ENCODE results near the gene C2orf92.

C2orf92 gene

DNA sequence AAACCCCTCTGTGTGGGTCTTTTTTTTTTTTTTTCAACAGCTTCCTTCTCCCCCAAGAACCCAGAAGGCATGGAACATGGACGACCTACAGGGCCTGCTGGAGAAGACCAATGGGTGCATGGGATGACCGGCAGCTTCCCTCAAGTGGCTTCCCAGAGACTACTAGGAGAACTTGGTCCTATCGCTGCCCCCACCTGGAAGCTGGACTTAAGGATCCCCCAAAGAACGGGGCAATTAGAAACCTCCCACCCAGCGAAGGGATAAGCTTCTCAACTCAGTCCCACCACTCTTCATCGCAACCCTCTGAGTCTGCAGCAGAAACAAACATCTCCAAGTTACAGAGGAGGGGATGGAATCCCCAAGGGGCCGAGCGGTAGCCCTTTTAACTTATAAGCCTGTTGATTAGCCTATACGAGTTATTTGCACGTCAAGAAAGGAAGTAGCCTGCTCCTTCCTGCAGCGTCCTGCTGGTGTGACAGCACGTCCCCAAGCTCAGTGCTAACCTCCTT, 7.1 kb upstream of the C2orf92 start:
- Mint-ChIP-seq H3K4me1 (peaks cover 28% of the 10 kb centered on the region), H3K4me3 (peak overlapping the region; percentile 91 to 96 (median 96)), H3K27ac (peak overlapping the region; percentile 69 to 98 (median 95)), H3K9me3 (no peaks in the 10 kb centered on the region), H3K27me3 (ENCODE audit: low read depth) (no peaks in the 10 kb centered on the region), H3K36me3 (ENCODE audit: low read depth) (peaks cover 16% of the 10 kb centered on the region)
- TF ChIP-seq, protein P1, sequence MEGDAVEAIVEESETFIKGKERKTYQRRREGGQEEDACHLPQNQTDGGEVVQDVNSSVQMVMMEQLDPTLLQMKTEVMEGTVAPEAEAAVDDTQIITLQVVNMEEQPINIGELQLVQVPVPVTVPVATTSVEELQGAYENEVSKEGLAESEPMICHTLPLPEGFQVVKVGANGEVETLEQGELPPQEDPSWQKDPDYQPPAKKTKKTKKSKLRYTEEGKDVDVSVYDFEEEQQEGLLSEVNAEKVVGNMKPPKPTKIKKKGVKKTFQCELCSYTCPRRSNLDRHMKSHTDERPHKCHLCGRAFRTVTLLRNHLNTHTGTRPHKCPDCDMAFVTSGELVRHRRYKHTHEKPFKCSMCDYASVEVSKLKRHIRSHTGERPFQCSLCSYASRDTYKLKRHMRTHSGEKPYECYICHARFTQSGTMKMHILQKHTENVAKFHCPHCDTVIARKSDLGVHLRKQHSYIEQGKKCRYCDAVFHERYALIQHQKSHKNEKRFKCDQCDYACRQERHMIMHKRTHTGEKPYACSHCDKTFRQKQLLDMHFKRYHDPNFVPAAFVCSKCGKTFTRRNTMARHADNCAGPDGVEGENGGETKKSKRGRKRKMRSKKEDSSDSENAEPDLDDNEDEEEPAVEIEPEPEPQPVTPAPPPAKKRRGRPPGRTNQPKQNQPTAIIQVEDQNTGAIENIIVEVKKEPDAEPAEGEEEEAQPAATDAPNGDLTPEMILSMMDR (IDR thresholded peaks at IDR 0.05; ENCODE audit: unreplicated experiment in 3 of 3): no peak

- H3K4me3 Mint-ChIP-seq: peak overlapping the region; percentile 91 to 96 (median 96)
Measured at GRCh38 chr2:97662895-97663625, 6.5 kb upstream of the C2orf92 start.

DNA sequence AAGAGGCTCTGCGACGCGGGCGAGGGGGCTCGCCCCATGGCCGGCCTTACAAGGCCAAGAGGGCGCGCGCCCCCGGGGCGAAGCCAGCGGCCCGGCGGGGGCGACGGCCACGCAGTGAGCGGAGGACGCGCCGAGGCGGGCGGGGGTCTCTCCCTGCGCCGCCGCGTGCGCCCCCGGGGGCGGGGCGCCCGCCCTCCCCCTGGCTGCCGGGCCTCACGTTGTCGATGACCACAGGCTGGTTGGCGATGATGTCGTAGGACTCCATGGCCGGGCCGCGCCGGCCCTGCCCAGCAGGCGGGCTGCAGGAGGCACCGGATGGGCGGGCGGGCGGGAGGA, 5.9 kb upstream of the C2orf92 start:
- Mint-ChIP-seq H3K4me1 (peaks cover 28% of the 10 kb centered on the region), H3K4me3 (peak overlapping the region; percentile 91 to 96 (median 96)), H3K36me3 (ENCODE audit: low read depth) (peaks cover 6% of the 10 kb centered on the region), H3K9me3 (no peaks in the 10 kb centered on the region), H3K27ac (peak overlapping the region in 2 of 3 experiments; percentile 89 to 98), H3K27me3 (ENCODE audit: low read depth) (no peaks in the 10 kb centered on the region)
- TF ChIP-seq, protein P1 (IDR thresholded peaks at IDR 0.05; ENCODE audit: unreplicated experiment in 3 of 3): no peak

More at GRCh38 chr2:97662895-97663625, 6.5 kb upstream of the C2orf92 start:
- Mint-ChIP-seq H3K27me3 (ENCODE audit: low read depth) (no peaks in the 10 kb centered on the region), H3K27ac (peak overlapping the region; percentile 69 to 98 (median 95)), H3K4me1 (peaks cover 28% of the 10 kb centered on the region), H3K9me3 (no peaks in the 10 kb centered on the region), H3K36me3 (ENCODE audit: low read depth) (peaks cover 11% of the 10 kb centered on the region)
- TF ChIP-seq, protein P1 (IDR thresholded peaks at IDR 0.05; ENCODE audit: unreplicated experiment in 3 of 3): no peak

DNA sequence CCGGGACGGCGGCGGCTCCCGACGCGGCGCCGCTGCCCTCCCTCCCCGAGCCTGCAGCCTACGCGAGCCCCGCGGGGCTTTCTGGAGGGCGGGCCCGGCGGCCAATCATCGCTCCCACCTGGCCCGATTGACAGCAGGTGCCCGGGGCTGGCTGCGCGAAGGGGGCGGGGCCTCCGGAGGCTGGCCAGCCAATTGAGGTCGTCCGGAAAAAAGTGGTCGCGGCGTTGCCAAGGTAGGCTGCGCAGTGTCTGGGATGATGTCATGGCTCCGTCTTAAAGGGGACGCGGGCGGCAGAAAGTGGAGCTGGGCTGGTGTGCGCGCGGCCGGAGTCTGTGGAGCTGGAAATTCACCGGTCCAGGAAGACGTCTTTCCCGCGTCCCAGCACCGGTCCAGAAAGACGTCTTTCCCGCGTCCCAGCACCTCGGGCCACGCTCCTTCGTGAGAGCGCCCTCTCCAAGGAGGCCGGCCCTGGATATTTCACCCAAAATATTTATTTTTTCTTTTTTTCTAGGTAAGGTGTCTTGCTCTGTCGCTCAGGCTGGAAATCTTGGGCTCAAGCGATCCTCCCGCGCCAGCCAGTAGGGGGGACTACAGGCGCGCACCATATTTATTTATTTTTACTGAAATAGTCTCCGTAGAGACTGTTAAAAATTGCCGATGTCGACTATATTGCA, 5.4 kb upstream of the C2orf92 start, which contains the start of gene ACTR1B:
Gene ACTR1B, minus strand, starts transcription at position 83 of the 674 bp plus-strand sequence. CDS start 154 bp downstream, outside the sequence.
- H3K27ac Mint-ChIP-seq: peak within 1 kb of the TSS; percentile 89 to 98 (median 96)
- H3K9me3 Mint-ChIP-seq: no peaks in the 10 kb centered on the region
- H3K4me3 Mint-ChIP-seq: peak within 1 kb of the TSS; percentile 95 to 96 (median 96)
- peaks cover 28% of the 10 kb centered on the region for H3K4me1 Mint-ChIP-seq
- H3K36me3 Mint-ChIP-seq (ENCODE audit: low read depth): peaks cover 4% of the 10 kb centered on the region
- H3K27me3 Mint-ChIP-seq (ENCODE audit: low read depth): no peaks in the 10 kb centered on the region
- TF ChIP-seq, protein P1 (IDR thresholded peaks at IDR 0.05; ENCODE audit: unreplicated experiment in 3 of 3): peak; percentile 61 to 67 (median 67)

- Mint-ChIP-seq H3K27me3 (ENCODE audit: low read depth) (no peaks in the 10 kb centered on the region), H3K36me3 (ENCODE audit: low read depth) (peaks cover 4% of the 10 kb centered on the region), H3K9me3 (no peaks in the 10 kb centered on the region), H3K27ac (peak overlapping the region; percentile 89 to 98 (median 96)), H3K4me1 (peaks cover 28% of the 10 kb centered on the region), H3K4me3 (peak overlapping the region; percentile 91 to 95 (median 92))
- TF ChIP-seq, protein P1 (IDR thresholded peaks at IDR 0.05; ENCODE audit: unreplicated experiment in 3 of 3): peak in 2 of 3 experiments; percentile 5 to 23
Measured at GRCh38 chr2:97664636-97664970, 4.9 kb upstream of the C2orf92 start.

Data from nephron (organoid).